ENCODE results near the gene TRIM74.
"Not testable (repeated sequence)": the region's sequence is repeated elsewhere in the genome, so short reads cannot be mapped to it uniquely, and the experiment has no call there.

DNA sequence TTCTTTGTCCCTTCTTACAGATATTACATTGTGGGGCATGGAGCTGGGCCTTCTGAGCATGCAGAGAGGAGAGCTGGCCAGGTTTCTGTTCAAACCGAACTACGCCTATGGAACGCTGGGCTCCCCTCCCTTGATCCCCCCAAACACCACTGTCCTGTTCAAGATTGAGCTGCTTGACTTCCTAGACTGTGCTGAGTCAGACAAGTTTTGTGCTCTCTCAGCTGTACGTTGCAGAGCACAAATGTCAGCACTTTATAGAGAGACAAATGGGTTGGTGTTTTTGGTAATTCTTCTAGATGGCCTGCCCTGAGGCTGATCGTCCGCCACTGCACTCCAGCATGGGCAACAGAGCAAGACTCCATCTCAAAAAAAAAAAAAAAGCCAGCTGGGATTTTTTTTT lies 2.2 kb upstream of the TRIM74 start:
- not testable (repeated sequence) for TF ChIP-seq EZH2phosphoT487 (IDR thresholded peaks at IDR 0.05; ENCODE audit: low read depth, severe bottlenecking, unreplicated experiment)
- TF ChIP-seq, protein P1, sequence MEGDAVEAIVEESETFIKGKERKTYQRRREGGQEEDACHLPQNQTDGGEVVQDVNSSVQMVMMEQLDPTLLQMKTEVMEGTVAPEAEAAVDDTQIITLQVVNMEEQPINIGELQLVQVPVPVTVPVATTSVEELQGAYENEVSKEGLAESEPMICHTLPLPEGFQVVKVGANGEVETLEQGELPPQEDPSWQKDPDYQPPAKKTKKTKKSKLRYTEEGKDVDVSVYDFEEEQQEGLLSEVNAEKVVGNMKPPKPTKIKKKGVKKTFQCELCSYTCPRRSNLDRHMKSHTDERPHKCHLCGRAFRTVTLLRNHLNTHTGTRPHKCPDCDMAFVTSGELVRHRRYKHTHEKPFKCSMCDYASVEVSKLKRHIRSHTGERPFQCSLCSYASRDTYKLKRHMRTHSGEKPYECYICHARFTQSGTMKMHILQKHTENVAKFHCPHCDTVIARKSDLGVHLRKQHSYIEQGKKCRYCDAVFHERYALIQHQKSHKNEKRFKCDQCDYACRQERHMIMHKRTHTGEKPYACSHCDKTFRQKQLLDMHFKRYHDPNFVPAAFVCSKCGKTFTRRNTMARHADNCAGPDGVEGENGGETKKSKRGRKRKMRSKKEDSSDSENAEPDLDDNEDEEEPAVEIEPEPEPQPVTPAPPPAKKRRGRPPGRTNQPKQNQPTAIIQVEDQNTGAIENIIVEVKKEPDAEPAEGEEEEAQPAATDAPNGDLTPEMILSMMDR (IDR thresholded peaks at IDR 0.05; ENCODE audit: poor library complexity) = not testable (repeated sequence)
